ELF-1 (cell line): Measurements from ENCODE around the gene UHMK1.
"Not testable (repeated sequence)": the region's sequence is repeated elsewhere in the genome, so short reads cannot be mapped to it uniquely, and the experiment has no call there.

Experiments
- DNase-seq: peaks from one replicate; pipeline ENCODE4 v3.0.0-alpha.2; 2016; ENCODE audit warnings: low read depth, low spot score

The UHMK1 gene

GRCh38 chr1:162497723-162498495, at the start of gene UHMK1:
UHMK1 (plus strand) TSS chr1:162497818; CDS start chr1:162498001, 183 bp downstream.
- peak; percentile 91 for DNase-seq

GRCh38 chr1:162454361-162454760, 43.3 kb upstream of the UHMK1 start:
- DNase-seq, result not testable (repeated sequence)

GRCh38 chr1:162456323-162456722, 41.3 kb upstream of the UHMK1 start:
- no peak for DNase-seq

- DNase-seq, result no peak
These were observed 39.4 kb upstream of the UHMK1 start for GRCh38 chr1:162458236-162458635.

- DNase-seq, result not testable (repeated sequence)
These were observed 35.2 kb upstream of the UHMK1 start for GRCh38 chr1:162462425-162462824.

- no peak for DNase-seq
These were observed 34.6 kb upstream of the UHMK1 start for GRCh38 chr1:162463021-162463420.

- DNase-seq, result no peak
These were observed 30.8 kb upstream of the UHMK1 start for GRCh38 chr1:162466797-162467196.

GRCh38 chr1:162470216-162470615, 27.4 kb upstream of the UHMK1 start:
- DNase-seq, result no peak

- DNase-seq, result peak; percentile 47
These were observed 26.2 kb upstream of the UHMK1 start for GRCh38 chr1:162471290-162471853.

GRCh38 chr1:162475089-162475488, 22.5 kb upstream of the UHMK1 start:
- no peak for DNase-seq

GRCh38 chr1:162475539-162476185, 22.0 kb upstream of the UHMK1 start:
- peak; percentile 26 for DNase-seq

GRCh38 chr1:162476620-162477019, 21.0 kb upstream of the UHMK1 start:
- no peak for DNase-seq

GRCh38 chr1:162485236-162485635, 12.4 kb upstream of the UHMK1 start:
- no peak for DNase-seq

- no peak for DNase-seq
These were observed 10.4 kb upstream of the UHMK1 start for GRCh38 chr1:162487241-162487640.

GRCh38 chr1:162488219-162488618, 9.4 kb upstream of the UHMK1 start:
- DNase-seq, result no peak

GRCh38 chr1:162495531-162496233, 1.9 kb upstream of the UHMK1 start:
- DNase-seq, result not testable (repeated sequence)

GRCh38 chr1:162497104-162497722, 405 bp upstream of the UHMK1 start:
- no peak for DNase-seq

- no peak for DNase-seq
These were observed 835 bp downstream of the UHMK1 start for GRCh38 chr1:162498496-162498810.

GRCh38 chr1:162500805-162501204, 3.2 kb downstream of the UHMK1 start:
- no peak for DNase-seq

GRCh38 chr1:162502077-162502476, 4.5 kb downstream of the UHMK1 start:
- DNase-seq, result no peak

- DNase-seq, result no peak
These were observed 5.3 kb downstream of the UHMK1 start for GRCh38 chr1:162502928-162503327.

- DNase-seq, result no peak
These were observed 29.7 kb downstream of the UHMK1 start for GRCh38 chr1:162527314-162527713.
